Activated naive CD4-positive, alpha-beta T cell treated with Interleukin-2 at 50 U/mL for 16 hours (primary cell): ENCODE data around the gene MOB2.

ENCODE experiments used
- DNase-seq: peaks from one replicate; pipeline ENCODE4 v3.0.0-alpha.2; 2020

The MOB2 gene

DNA sequence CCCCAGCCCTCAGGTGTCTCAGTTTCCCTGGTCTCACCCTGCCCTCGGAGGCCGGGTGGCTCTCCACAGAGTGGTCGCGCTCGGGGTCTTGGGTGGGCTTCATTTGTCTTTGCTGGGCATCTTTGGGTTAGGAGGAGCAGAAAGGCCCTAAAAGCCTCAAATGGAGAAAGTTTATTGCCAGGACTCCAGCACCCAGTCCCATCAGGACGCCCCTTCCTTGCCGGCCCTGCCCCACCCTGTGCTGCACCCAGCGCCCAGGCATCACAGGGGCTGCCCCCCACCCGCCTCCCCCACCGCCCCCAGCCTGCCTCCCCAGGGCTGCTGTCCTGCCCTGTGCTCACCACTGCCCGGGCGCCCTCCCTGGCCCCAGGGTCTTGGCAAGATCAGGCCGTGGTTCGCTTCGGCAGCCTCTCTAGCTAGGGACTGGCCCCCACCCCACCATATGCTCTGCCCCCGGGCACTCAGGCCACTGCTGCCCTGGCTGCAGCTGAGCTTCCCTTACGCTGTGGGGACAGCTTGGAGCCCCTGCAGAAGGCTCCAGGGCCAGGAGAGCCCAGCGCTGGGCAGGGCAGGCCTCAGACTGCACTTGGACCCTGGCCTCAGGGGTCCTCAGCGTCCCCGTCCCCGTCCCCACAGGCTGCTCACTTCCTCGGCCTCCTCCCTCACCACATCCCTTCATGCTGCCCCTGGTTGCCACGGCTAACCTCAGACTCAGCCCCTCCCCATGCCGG is 31.4 kb downstream of the MOB2 start:
- DNase-seq = no peak

DNA sequence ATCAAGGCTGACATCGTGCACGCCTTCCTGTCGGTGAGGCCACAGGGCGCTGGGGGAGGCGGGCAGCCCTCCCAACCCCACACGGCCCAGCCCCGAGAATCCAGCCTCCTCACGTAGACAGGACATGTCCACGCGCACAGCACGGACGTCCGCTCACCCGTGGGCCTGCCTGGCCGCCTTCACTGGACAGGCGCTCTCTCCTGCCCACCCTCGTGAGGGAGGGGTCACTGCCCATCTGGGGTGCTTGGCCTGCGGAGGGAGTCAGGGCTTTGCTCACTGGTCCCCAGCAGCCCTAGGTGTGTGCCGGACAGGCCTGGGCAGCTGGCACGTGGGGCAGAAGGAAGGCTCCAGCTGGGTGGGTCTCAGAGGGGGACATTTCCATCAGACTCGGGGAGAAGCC is 32.0 kb downstream of the MOB2 start:
- DNase-seq = no peak

DNA sequence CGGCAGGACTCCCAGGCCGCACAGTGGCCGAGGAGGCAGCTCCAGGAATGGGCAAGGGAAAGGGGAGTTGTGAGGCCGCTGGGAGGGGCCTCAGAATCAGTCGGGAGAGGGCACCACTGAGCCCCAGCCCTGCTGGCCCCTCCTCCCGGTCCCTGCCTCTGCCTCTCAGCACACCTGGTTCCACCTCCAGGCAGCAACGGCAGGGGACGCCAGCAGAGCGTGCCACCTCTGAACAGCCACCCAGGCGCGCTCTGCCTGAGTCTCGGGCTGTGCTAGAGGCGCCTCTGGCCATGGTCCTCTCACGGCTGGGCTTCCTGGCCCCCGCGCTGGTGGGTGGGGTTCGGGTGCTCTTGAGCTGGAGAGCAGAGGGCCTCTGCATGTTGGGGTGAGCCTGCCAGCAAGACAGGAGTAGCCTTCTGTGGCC is 33.0 kb downstream of the MOB2 start:
- no peak for DNase-seq

DNA sequence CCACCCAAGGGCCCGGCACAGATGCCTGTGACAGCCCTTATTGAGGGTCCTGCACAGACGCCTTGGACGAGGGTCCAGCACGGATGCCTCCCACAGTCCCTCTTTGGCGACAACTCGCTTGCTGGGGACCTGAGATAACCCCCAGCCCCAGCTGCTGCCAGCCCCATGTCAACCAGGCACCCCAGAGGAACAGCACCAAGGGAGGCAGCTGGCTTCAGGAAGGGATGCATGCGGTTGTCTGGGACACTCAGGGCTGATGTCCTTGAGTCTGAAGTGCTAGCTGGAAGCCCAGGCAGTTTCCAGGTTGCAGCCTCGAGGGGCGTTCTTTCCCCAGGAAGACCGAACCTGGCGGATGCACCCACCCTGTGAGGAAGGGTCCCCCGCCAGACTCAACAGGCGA is 33.8 kb downstream of the MOB2 start:
- no peak for DNase-seq

DNA sequence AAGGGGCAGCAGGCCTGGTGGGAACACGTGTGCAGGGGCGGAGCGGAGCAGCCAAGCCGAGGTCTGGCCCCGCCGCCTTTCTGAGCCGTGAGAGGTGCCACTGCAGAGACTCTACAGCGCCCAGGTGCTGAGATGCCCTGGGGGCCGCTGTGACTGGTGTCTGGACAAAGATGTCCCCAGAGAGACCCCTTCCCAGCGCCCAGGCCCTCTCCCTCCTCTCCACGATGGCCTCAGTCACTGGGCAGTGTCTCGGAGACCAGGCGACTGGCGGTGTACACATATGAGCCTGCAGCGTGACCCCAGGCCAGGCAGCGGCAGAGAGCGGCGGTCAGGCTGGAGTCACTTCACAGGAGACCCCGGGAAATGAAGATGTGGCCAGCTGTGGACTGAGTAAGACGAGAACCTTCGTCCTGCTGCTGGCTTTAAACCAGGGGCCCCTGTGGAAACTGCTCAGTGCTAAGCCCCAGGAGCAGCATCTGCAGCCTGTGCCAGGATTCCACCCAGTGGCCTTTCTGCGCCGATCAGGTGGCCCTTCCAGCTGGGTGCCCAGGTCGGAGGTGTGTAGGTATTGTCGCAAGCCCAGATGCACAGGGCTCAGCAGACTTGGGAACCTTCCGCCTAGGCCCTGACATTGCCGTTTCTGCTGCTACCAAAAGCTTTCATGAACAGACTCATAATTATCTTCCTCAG is 34.7 kb downstream of the MOB2 start:
- no peak for DNase-seq

DNA sequence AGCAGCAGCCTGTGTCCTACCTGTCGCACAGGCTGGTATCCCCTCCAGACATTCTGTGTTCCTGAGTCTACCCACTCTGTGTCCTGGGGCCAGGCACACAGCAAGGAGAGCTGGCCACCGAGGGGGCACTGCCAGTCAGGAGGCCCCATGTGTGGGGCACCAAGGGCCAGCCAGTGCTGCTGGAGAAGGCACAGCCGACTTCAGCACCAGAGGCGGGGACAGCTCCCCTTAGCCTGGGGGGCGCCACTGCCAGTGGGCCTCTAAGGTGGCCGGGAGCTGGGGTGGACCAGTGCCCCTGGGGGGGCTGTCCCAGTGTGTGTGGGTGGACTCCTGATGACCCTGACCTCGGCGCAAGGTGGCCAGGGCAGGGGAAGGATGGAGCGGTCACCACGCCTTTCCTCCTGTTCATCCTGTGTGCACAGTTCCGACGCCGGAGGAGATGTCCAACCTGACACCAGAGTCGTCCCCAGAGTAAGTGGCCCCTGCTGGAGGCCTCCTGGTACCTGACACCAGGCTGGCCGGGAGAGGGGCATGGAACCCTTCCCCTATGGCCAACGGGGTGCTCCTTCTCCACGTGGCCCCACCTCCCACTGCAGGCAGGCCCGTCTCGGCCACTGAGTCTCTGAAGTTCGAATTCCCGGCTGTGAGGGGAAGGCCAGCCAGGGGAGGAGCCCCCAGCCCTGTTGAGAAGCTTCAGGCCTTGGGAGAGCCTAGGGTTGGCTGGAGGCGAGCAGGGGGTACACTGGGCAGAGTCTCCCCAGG is 35.4 kb downstream of the MOB2 start:
- DNase-seq = no peak

DNA sequence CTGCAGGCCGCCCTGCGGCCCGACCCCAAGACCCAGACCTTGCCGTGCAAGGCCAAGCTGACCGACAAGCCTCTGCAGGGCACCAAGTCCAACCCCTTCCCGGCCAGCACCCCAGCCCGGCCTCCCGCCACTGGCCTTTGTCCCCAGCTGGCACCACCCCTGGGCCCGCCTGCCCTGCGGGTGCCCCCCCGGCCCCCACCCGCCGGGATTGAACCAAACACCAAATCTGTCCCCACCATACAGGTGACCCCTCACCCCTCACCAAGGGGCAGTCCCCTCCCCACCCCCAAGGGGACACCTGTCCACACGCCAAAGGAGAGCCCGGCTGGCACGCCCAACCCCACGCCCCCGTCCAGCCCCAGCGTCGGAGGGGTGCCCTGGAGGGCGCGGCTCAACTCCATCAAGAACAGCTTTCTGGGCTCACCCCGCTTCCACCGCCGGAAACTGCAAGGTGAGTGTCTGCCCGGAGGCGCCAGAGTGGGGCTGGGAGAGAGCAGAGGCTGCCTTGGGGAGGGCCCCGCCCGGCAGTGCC is 36.2 kb downstream of the MOB2 start:
- DNase-seq = no peak

DNA sequence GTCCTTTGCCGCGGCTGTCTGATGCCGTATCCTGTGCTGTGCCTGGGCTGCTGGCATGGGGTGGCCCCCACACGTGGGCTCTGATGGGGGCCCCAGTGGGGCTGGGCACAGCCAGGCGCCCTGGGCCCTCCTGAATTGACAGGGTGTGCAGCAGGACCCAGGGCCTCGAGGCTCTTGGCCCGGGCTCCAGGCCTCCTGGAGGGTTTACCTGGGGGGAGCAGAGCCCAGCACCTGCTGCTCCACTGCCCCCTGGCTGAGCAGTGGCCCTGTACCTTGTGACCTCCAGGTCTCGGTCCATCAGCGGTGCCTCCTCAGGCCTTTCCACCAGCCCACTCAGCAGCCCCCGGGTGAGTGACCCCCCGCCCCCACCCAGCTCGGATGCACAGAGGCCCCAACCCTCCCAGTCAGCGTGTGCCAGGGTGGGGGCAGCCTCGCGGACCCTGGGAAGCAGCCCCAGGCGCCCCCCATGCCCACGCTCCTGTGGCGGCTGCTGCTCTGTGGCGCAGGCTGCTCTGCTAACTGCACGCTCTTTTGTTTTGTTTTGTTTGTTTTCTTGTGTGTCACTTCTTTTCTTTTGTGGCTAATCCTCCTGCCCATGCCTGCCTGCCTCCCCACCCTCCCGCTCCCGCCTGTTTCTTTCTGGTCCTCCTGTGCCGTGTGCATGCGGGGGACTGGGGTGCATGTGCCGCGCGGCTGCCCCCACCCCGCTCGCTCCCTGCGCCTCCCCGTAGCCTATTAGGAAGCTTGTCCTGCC is 36.9 kb downstream of the MOB2 start:
- no peak for DNase-seq

DNA sequence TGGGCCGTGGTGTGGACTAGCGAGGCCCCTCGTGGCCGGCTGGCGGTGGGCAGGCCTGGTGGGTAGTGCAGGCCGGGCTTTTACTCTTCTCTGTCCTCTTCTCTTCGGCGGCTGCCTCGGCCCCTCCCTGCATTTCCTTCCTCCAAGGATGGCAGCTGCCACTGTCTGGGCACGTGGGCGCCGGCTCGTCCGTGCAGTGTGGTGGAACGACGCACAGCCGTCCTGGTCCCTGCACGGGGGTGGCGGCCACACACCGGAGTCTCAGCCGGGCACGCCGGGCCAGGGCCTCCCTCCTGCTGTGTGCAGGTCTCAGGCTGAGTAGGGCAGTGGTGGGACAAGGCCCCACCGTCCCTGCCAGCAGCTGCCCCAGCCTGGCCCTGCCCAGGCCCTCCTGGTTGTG is 37.7 kb downstream of the MOB2 start:
- DNase-seq = no peak

DNA sequence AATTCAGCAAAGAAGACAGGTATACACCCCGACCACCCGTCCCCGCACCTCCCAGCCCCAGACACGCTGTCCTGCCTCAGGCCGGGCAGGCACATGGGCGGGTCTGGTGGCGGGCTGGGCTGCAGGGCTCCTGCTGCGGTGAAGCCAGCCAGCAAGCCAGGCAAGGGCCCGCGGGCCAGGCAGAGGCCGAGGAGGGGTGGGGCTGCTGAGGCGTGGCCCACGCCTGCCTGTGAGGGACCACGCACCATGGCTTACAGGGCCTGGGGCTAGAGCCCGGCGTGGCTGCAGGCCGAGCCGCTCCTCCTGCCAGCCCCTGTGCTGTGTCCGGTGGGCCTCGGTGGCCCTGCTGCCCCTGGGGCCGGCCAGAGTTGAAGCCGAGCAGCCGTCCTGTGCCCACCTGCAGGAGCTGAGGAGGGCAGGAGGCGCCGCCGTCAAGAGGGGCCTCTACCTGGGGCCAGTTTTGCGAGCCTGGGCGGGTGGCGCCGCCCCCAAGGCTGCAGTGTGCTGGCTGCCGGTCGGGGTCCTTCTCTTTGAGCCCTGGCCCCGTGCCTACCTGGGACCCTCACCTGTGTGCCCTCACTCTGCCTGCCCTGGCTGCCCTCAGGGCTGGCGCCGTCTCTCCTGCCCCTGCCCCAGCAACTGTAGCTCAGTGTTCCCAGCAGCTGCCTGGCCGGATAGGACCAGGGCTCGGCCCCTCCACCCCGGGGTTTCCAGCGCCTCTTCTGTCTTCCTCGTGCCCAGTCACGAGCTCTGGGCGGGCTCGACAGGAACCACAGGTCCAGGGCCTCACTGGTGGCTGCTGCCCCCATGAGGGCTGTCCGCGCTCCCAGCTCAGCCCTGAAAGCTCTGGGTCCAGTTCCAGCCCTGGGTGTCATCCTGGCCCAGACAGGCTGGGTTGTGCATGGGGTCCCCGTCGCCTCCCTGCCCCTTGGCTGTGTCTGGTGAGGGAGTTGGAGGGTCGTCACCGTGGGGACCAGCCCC is 38.4 kb downstream of the MOB2 start:
- DNase-seq = no peak

DNA sequence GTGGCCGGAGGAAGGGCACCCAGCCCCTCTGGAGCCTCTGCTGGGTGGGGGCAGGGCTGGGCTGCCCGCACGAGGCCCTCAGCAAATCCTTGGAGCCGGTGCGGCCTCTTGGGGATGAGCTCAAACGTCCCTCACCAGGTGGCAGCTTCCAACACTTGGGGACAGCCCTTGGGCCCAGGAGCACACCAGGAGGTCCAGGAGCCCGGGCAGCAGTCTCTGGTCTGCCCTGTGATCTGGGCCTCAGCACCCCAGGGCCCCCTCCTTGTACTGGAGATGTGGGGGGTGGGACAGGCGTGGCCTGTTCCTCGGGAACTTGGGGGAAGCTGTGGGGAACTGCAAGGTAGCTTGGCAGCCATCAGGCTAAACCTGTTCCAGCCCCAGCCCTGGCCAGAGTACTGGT is 40.0 kb downstream of the MOB2 start:
- DNase-seq = no peak

DNA sequence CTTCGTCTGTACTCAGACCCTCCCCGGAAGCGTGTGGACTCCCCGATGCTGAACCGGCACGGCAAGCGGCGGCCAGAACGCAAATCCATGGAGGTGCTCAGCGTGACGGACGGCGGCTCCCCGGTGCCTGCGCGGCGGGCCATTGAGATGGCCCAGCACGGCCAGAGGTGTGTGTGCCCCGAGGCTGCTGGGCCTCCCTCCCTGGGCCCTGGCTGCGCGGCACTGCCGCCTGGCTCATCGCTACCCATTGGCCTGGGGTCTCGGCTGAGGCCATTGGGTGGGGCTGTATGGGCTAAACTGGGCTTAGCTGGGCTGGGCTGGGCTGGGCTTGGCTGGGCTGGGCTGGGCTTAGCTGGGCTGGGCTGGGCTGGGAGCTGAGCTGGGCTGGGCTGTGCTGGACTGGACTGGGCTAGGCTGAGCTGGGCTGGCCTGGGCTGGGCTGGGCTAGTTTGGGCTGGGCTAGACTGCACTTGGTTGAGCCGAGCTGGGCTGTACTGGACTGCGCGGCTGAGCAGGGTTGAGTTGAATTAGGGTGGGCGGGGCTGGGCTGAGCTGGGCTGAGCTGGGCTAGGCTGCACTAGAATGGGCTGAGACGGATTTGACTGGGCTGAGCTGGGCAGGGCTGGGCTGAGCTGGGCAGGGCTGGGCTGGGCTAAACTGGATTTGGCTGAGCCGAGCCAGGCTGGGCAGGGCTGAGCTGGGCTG is 40.7 kb downstream of the MOB2 start:
- DNase-seq = no peak

DNA sequence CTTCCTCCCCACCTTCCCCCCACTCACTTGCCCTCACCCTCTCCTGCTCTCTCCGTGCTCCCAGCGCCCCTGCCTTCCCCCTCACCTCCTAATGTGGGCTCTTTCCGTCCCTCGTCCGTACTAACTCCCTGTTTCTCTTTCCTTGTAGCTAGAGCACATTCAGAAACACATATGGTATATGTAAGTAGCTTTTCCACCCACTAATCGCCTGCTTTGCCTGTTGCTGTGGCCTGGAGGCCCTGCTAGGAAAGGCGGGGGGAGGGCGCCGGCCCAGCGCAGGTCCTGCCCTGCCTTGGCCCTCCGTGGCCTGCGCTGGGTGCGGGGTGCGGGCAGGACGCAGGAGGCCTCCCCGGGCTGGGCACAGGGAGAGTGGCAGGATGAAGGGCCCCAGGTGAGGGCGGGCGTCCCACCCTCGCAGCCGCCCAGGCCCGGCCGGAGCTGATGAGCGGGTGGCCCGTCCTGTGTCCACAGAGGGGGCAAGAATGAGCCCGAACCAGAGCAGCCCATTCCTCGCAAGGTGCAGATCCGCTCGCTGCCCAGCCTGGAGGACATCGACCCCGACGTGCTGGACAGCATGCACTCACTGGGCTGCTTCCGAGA is 41.7 kb downstream of the MOB2 start:
- DNase-seq = no peak

DNA sequence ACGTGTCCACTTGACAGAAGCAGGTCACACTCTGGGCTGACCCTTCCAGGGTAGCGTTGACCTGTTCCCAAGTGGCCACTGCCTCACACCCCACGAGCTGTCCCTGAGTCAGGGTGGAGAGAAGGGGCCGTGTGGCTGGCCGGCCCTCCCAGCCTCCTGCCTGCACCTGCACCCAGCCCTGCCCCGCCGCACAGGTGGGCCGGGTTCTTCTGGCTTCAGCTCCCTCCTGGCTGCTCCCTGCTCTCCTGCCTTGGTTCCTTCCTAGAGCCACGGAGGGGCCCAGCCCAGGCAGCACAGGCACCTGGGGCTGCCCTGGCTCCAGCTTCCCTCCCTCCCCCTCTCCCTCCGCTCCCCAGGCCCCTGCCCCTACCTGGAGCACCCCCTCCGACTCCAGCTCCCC is 42.3 kb downstream of the MOB2 start:
- DNase-seq = no peak

DNA sequence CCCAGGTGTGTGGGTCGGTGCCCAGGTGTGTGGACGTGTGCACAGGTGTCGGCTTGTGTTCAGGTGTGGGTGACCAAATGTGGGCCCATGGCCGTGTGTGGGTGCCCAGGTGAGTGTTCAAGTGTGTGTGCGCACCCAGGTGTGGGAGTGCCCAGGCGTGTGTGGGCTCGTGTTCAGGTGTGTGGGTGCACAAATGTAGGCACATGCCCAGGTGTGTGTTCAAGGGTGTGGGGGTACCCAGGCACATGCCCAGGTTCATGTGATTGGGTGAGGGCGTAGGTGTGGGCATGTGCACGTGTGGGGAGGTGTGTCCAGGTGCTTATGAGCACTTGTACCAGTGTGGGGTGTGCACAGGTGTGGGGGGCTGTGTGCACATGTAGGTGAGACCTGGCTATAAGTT is 42.8 kb downstream of the MOB2 start:
- no peak for DNase-seq

DNA sequence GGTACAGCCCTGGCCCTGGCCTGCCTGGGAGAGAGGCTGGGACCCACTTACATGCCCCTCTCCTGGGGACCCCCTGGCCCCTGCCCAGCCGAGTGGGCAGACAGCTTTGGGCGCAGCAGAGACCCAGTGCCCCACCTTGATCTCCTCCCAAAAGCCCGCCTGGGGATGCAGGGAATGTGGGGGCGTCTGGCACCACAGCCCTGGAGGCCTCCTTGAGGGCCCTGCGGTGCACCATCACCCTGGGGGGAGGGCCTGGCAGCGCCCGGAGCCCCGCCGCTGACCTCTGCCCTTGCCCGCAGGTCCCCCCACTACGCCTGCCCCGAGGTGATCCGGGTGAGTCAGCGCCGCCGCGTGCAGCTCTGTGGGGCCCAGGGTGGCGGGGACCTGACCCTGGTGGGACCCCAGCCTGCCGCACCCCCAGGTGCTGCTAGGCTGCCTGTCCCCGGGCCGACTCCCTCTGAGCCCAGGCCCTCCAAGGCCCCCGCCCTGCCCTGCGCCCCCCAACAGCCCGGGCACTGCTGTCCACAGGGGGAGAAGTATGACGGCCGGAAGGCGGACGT is 43.7 kb downstream of the MOB2 start:
- DNase-seq = no peak

DNA sequence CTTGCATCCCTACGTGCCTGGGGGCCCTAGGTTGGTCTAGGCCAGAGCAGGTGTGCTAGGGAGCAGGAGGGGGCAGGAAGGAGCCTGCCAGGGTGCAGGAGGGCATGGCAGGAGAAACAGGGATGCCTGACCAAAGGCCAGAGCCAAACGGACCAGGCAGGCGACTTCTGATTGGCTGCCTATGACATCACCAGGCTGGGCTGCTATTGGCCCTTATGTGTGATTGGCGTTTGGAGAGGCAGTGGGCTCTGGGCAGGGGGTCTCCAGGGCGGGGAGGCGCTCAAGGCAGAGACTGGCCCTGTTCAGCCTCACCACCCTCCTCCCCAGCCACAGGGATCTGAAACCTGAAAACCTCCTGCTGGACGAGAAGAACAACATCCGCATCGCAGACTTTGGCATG is 44.4 kb downstream of the MOB2 start:
- no peak for DNase-seq

DNA sequence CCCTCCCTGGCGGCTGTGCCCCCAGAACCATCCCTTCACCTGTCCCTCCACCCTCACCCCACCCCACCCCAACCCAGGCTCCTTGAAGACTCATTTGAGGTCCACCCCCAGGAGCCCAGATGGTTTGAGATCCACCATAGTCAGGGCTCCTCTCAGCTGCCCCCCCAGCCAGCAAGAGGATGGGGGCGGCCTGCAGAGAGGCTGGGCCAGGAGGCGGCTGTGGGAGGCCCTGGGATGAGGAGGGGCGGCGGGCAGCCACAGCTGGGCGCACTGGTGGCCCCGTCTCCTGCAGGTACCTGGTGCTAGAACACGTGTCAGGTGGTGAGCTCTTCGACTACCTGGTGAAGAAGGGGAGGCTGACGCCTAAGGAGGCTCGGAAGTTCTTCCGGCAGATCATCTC is 46.1 kb downstream of the MOB2 start:
- DNase-seq = no peak

DNA sequence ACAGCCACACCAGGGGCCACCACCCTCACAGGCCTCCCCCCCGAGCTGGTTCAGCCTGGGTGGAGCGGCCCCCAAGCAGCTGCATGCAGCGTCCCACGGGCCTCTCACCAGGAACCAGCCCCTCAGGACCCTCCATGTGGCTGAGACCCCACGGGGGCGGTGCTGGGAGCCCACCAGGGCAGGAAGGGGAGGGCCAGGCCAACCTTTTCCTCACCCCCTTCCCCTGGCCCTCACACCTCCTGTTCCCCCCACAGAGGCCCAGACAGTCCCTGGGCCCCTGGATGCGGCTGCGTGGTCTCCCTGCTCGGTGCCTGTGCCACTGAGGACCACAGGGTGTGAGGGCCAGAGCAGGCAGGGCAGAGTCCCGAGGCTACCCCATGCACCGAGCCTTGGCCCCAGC is 46.5 kb downstream of the MOB2 start:
- DNase-seq = no peak

DNA sequence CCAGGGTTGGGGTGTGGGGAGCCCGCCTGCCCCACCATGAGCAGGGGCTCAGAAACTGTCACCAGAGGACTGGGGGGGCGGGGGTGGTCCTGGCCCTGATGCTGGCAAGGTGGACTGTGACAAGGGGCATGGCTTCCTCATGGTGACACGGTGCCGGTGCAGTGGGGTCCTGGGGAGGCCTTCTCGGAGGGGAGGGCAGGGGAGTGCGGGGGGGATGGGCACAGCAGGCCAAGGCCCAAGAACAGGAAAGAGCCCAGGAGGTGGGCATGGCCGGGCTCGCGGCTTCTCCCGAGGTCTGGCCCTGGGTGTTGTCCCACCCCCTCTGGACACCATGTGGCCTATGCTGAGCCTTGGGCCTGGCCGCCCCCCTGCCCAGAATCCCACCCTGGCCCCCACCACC is 47.2 kb downstream of the MOB2 start:
- no peak for DNase-seq

DNA sequence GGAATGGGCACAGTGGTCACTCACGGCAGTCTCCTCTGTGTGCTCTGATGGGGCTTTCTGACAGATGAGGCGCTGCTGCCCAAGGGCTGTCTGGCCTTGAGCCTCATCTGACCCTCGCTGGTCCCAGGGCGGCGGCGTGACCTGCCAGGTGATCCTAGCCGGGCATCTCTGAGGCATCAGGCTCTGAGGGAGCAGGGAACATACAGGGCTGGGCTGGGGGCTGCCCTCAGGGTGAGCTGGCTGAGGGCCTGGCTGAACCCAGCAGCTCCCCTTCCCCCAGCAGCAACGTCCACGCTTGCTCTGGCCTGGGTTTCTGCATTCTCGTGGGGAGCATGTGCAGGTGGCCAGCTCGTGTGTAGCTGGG is 47.6 kb downstream of the MOB2 start:
- DNase-seq = no peak
